ENCODE data around the gene PC.

Gene PC

GRCh38 chr11:66887526-66887925 is 70.7 kb downstream of the PC start:
- no peak for DNase-seq (ENCODE audit: low spot score)
- no peak for TF ChIP-seq CTCF (IDR thresholded peaks at IDR 0.05; ENCODE audit: extremely low read depth, missing control alignments)

- DNase-seq (ENCODE audit: low spot score), result no peak
- TF ChIP-seq CTCF (IDR thresholded peaks at IDR 0.05; ENCODE audit: extremely low read depth, missing control alignments), result no peak
Measured at GRCh38 chr11:66886671-66887221, 71.4 kb downstream of the PC start.

- no peak for DNase-seq (ENCODE audit: low spot score)
- TF ChIP-seq CTCF (IDR thresholded peaks at IDR 0.05; ENCODE audit: extremely low read depth, missing control alignments), result no peak
Measured at GRCh38 chr11:66885950-66886440, 72.2 kb downstream of the PC start.

GRCh38 chr11:66885469-66885868 is 72.7 kb downstream of the PC start:
- no peak for TF ChIP-seq CTCF (IDR thresholded peaks at IDR 0.05; ENCODE audit: extremely low read depth, missing control alignments)
- DNase-seq (ENCODE audit: low spot score), result no peak

GRCh38 chr11:66884443-66884842 is 73.7 kb downstream of the PC start:
- DNase-seq (ENCODE audit: low spot score), result no peak
- no peak for TF ChIP-seq CTCF (IDR thresholded peaks at IDR 0.05; ENCODE audit: extremely low read depth, missing control alignments)

- peak; percentile 72 for TF ChIP-seq CTCF (IDR thresholded peaks at IDR 0.05; ENCODE audit: extremely low read depth, missing control alignments)
- peak; percentile 68 for DNase-seq (ENCODE audit: low spot score)
Measured at GRCh38 chr11:66883016-66883965, 74.9 kb downstream of the PC start.

- TF ChIP-seq CTCF (IDR thresholded peaks at IDR 0.05; ENCODE audit: extremely low read depth, missing control alignments), result no peak
- no peak for DNase-seq (ENCODE audit: low spot score)
Measured at GRCh38 chr11:66882561-66883015, 75.6 kb downstream of the PC start.

All from GM20000 (cell line).